ENCODE data around the gene TMTC1. TPM values are rescaled to one million over a fixed set of nuclear protein-coding genes. Genes with fewer than 3 reads are reported as not detected.

The TMTC1 gene
- total and polyA plus RNA-seq, 2 donors (not counting 1 experiment from before 2014, with no cell fraction given): 62.2 to 222 TPM

GRCh38 chr12:29741342-29742241 lies 42.1 kb downstream of the TMTC1 start:
- no peaks in the 10 kb centered on the region for H3K79me2 ChIP-seq (ENCODE audit: control insufficient read depth, insufficient read depth, low read length)
- H4K20me1 ChIP-seq (ENCODE audit: control insufficient read depth, extremely low read depth, insufficient read depth, low read length): no peaks in the 10 kb centered on the region
- H3K4me1 ChIP-seq (ENCODE audit: control insufficient read depth, extremely low read depth, insufficient read depth, low read length): peaks cover 9% of the 10 kb centered on the region
- no peak for TF ChIP-seq EZH2 (IDR thresholded peaks at IDR 0.05; ENCODE audit: low read length, missing control alignments)
- no peak for TF ChIP-seq CTCF (conservative IDR thresholded peaks at IDR 0.05 in 1 of 2, IDR thresholded peaks at IDR 0.05 in 1 of 2; ENCODE audit: low read depth in 1 of 2, low read length in 2 of 2)
- peak; percentile 90 to 93 for DNase-seq (ENCODE audit: low read depth in 2 of 2)
- no peaks in the 10 kb centered on the region for H3K27me3 ChIP-seq (ENCODE audit: control insufficient read depth, insufficient read depth, low read length)
- no peak overlapping the region for H3K9ac ChIP-seq (ENCODE audit: insufficient read depth, low read length)
- H3K4me2 ChIP-seq (ENCODE audit: extremely low read depth, insufficient read depth, low read length): peak overlapping the region; percentile 20
- H3K27ac ChIP-seq (ENCODE audit: insufficient read depth, low read length): peak overlapping the region; percentile 33
- H3K9me3 ChIP-seq (ENCODE audit: control insufficient read depth, insufficient read depth, low read depth, low read length): no peaks in the 10 kb centered on the region
- no peak overlapping the region for H2AFZ ChIP-seq (ENCODE audit: low read length)
- peak overlapping the region in 1 of 4 experiments; percentile 45 for H3K4me3 ChIP-seq (replicated peaks in 1 of 4; ENCODE audit: control extremely low read depth in 1 of 4, insufficient read depth in 1 of 4, low read depth in 3 of 4, low read length in 4 of 4)
- no peaks in the 10 kb centered on the region for H3K36me3 ChIP-seq (ENCODE audit: control insufficient read depth, insufficient read depth, low read length)

DNA sequence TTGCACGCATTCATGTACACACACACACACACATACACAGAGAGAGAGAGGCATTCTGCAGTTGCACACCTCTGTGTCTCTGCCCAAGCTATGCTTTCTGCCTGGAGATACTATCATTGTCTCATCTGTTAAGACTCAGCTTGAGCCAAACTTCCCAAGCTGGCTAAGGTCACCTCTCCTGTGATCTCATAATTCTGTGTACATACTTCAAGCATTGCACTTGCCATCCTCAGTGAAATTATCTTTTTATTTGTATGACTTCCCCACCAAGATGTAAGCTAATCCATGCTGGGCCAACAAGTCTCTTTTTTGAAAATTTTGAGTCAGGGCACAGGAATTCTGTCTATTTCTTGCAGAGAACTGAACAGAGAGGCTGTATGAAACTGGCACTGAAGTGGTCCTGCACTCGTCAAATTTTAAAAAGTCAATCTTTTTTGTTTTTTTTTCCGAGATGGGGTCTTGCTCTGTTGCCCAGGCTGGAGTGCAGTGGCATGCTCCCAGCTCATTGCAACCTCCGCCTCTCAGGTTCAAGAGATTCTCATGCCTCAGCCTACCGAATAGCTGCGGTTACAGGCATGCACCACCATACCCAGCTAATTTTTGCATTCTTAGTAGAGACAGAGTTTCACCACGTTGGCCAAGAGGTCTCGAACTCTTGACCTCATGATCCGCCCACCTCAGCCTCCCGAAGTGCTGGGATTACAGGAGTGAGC lies 44.3 kb downstream of the TMTC1 start:
- TF ChIP-seq EZH2 (IDR thresholded peaks at IDR 0.05; ENCODE audit: low read length, missing control alignments): no peak
- no peak for TF ChIP-seq CTCF (conservative IDR thresholded peaks at IDR 0.05 in 1 of 2, IDR thresholded peaks at IDR 0.05 in 1 of 2; ENCODE audit: low read depth in 1 of 2, low read length in 2 of 2)
- Histone ChIP-seq H3K27me3 (ENCODE audit: control insufficient read depth, insufficient read depth, low read length) (no peaks in the 10 kb centered on the region), H3K9ac (ENCODE audit: insufficient read depth, low read length) (no peak overlapping the region), H3K4me3 (replicated peaks in 1 of 4; ENCODE audit: control extremely low read depth in 1 of 4, insufficient read depth in 1 of 4, low read depth in 3 of 4, low read length in 4 of 4) (no peak overlapping the region), H3K4me1 (ENCODE audit: control insufficient read depth, extremely low read depth, insufficient read depth, low read length) (peaks cover 9% of the 10 kb centered on the region), H3K27ac (ENCODE audit: insufficient read depth, low read length) (no peak overlapping the region), H3K9me3 (ENCODE audit: control insufficient read depth, insufficient read depth, low read depth, low read length) (no peaks in the 10 kb centered on the region), H3K36me3 (ENCODE audit: control insufficient read depth, insufficient read depth, low read length) (no peaks in the 10 kb centered on the region), H3K79me2 (ENCODE audit: control insufficient read depth, insufficient read depth, low read length) (no peaks in the 10 kb centered on the region), H2AFZ (ENCODE audit: low read length) (no peak overlapping the region), H3K4me2 (ENCODE audit: extremely low read depth, insufficient read depth, low read length) (no peak overlapping the region), H4K20me1 (ENCODE audit: control insufficient read depth, extremely low read depth, insufficient read depth, low read length) (no peaks in the 10 kb centered on the region)
- DNase-seq (ENCODE audit: low read depth in 2 of 2): peak; percentile 35 to 67

- peaks cover 5% of the 10 kb centered on the region for H3K4me1 ChIP-seq (ENCODE audit: control insufficient read depth, extremely low read depth, insufficient read depth, low read length)
- no peaks in the 10 kb centered on the region for H4K20me1 ChIP-seq (ENCODE audit: control insufficient read depth, extremely low read depth, insufficient read depth, low read length)
- no peak overlapping the region for H3K4me3 ChIP-seq (replicated peaks in 1 of 4; ENCODE audit: control extremely low read depth in 1 of 4, insufficient read depth in 1 of 4, low read depth in 3 of 4, low read length in 4 of 4)
- H3K27ac ChIP-seq (ENCODE audit: insufficient read depth, low read length): no peak overlapping the region
- no peaks in the 10 kb centered on the region for H3K36me3 ChIP-seq (ENCODE audit: control insufficient read depth, insufficient read depth, low read length)
- H3K79me2 ChIP-seq (ENCODE audit: control insufficient read depth, insufficient read depth, low read length): no peaks in the 10 kb centered on the region
- DNase-seq (ENCODE audit: low read depth in 2 of 2): no peak
- no peak overlapping the region for H3K9ac ChIP-seq (ENCODE audit: insufficient read depth, low read length)
- no peaks in the 10 kb centered on the region for H3K27me3 ChIP-seq (ENCODE audit: control insufficient read depth, insufficient read depth, low read length)
- no peaks in the 10 kb centered on the region for H3K9me3 ChIP-seq (ENCODE audit: control insufficient read depth, insufficient read depth, low read depth, low read length)
- H3K4me2 ChIP-seq (ENCODE audit: extremely low read depth, insufficient read depth, low read length): no peak overlapping the region
- no peak overlapping the region for H2AFZ ChIP-seq (ENCODE audit: low read length)
- no peak for TF ChIP-seq CTCF (conservative IDR thresholded peaks at IDR 0.05 in 1 of 2, IDR thresholded peaks at IDR 0.05 in 1 of 2; ENCODE audit: low read depth in 1 of 2, low read length in 2 of 2)
- TF ChIP-seq EZH2 (IDR thresholded peaks at IDR 0.05; ENCODE audit: low read length, missing control alignments): no peak
Measured at GRCh38 chr12:29738365-29738764, 45.4 kb downstream of the TMTC1 start.
